ENCODE measurements around the gene ELOVL6. TPM values are rescaled to one million over a fixed set of nuclear protein-coding genes. Genes with fewer than 3 reads are reported as not detected.
"Not testable (repeated sequence)": the region's sequence is repeated elsewhere in the genome, so short reads cannot be mapped to it uniquely, and the experiment has no call there.

ELOVL6 gene
- total and polyA plus RNA-seq, 12 donors: 0.84 to 7.7 (median 2.8) TPM

DNA sequence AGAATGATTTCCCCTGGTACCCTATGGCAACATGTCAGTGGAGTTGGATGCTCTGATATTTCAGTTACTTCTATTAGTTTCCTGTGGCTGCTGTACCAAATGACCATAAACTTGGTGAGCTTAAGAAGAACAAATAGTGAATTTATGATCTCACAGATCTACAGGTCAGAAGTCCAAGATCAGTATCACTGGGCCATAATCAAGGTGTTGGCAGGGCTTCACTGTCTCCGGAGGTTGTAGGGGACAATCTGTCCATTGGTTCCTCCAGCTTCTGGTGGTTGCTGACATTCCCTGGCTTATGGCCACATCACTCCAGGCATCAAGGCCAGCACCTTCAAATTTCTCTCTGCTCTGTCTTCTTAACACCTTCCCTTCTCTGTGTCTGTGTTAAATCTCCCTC, 37.9 kb upstream of the ELOVL6 start:
- H3K4me1 ChIP-seq: peaks cover 0 to 6% (median 0%) of the 10 kb centered on the region in 9 donors
- ATAC-seq (no peak), DNase-seq (no peak)
- intact Hi-C loops (cut with DNase I): no loop called here
- H3K36me3 ChIP-seq: no peaks in the 10 kb centered on the region
- no peak overlapping the region for H3K27ac ChIP-seq
- H3K4me3 ChIP-seq: no peak overlapping the region
- peaks cover 0 to 6% (median 0%) of the 10 kb centered on the region in 7 donors for H3K27me3 ChIP-seq
- H3K9me3 ChIP-seq: peaks cover 0 to 4% (median 0%) of the 10 kb centered on the region in 11 donors
- TF ChIP-seq, protein P1, sequence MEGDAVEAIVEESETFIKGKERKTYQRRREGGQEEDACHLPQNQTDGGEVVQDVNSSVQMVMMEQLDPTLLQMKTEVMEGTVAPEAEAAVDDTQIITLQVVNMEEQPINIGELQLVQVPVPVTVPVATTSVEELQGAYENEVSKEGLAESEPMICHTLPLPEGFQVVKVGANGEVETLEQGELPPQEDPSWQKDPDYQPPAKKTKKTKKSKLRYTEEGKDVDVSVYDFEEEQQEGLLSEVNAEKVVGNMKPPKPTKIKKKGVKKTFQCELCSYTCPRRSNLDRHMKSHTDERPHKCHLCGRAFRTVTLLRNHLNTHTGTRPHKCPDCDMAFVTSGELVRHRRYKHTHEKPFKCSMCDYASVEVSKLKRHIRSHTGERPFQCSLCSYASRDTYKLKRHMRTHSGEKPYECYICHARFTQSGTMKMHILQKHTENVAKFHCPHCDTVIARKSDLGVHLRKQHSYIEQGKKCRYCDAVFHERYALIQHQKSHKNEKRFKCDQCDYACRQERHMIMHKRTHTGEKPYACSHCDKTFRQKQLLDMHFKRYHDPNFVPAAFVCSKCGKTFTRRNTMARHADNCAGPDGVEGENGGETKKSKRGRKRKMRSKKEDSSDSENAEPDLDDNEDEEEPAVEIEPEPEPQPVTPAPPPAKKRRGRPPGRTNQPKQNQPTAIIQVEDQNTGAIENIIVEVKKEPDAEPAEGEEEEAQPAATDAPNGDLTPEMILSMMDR (IDR thresholded peaks at IDR 0.05): no peak
- 76% methylated on average over 1 of the region's 1 CpG for WGBS, 2 donors

DNA sequence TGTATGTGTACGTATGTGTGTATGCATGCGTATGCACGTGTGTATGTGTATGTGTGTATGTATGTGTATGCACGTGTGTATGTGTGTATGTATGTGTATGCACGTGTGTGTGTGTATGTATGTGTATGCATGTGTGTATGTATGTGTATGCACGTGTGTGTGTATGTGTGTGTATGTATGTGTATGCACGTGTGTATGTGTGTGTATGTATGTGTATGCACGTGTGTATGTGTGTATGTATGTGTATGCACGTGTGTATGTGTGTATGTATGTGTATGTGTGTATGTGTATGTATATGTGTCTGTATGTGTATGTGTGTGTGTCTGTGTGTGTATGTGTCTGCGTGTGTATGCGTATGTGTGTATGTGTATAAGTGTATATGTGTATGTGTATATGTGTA, 35.2 kb upstream of the ELOVL6 start:
- DNase-seq; H3K27ac ChIP-seq; H3K9me3 ChIP-seq; H3K4me3 ChIP-seq; H3K27me3 ChIP-seq; H3K36me3 ChIP-seq; H3K4me1 ChIP-seq; intact Hi-C loops (cut with DNase I); ATAC-seq: not testable (repeated sequence)
- WGBS, 2 donors: 69% methylated on average over 11 of the region's 11 CpGs

DNA sequence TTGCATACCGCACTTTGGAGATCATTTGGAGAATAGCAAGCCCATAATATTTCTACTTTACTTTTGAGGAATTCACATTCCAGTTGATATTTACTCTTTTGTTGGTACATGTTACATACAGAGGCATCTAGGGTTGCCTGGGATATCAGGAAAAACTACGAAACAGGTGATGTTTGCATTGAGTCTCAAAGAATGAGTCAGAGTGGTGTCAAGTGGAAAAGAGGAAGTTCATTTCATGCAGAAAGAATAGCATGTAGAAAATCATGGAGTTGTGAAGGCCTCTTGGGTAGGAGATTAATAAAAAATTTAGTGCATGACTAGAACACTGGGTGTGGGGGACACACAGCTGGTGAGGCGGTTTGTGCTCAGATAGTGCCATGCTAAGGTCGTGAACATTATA, 33.5 kb upstream of the ELOVL6 start:
- H3K4me3 ChIP-seq: no peak overlapping the region
- 91 to 95% methylated on average over 4 of the region's 4 CpGs for WGBS, 2 donors
- no peaks in the 10 kb centered on the region for H3K36me3 ChIP-seq
- DNase-seq (no peak), ATAC-seq (no peak)
- intact Hi-C loops (cut with DNase I): no loop called here
- no peaks in the 10 kb centered on the region for H3K4me1 ChIP-seq
- TF ChIP-seq, protein P1 (IDR thresholded peaks at IDR 0.05): no peak
- peaks cover 0 to 4% (median 0%) of the 10 kb centered on the region in 11 donors for H3K9me3 ChIP-seq
- no peak overlapping the region for H3K27ac ChIP-seq
- H3K27me3 ChIP-seq: no peaks in the 10 kb centered on the region

DNA sequence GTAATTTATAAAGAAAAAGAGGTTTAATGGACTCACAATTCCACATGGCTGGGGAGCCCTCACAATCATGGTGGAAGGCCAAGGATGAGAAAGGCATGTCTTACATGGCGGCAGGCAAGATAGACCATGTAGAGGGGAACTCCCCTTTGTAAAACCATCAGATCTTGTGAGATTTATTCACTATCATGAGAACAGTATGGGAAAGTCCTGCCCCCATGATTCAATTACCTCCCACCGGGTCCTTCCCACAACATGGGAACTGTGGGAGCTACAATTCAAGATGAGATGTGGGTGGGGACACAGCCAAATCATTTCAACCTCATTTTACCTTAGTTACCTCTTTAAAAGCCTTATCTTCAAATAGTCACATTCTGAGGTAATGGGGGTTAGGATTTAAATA, 30.9 kb upstream of the ELOVL6 start:
- intact Hi-C loops (cut with DNase I): no loop called here
- Histone ChIP-seq H3K4me3 (no peak overlapping the region), H3K9me3 (no peaks in the 10 kb centered on the region), H3K27ac (no peak overlapping the region), H3K27me3 (no peaks in the 10 kb centered on the region), H3K36me3 (no peaks in the 10 kb centered on the region), H3K4me1 (no peaks in the 10 kb centered on the region)
- no peak for ATAC-seq
- TF ChIP-seq, protein P1 (IDR thresholded peaks at IDR 0.05): no peak
- WGBS, 2 donors: 92 to 93% methylated on average over 2 of the region's 2 CpGs
- DNase-seq: no peak

DNA sequence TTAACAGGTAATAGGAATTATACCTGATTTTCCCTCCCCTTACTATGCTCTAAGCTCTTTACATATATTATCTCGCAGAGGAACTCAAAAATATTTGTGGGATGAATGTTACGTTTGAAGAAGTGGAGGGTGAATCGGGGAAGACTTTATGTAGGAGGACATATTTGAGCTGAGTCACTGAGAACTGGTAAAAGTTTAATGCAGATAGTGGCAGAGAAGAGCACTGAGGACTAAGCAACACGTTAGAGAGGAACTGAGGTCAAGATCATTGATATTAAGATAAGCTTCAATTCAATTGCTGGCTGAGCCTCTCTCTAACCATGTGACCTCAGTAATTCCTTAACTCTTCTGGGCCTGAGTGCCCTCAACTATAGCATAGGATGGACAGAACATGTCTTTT, 26.4 kb upstream of the ELOVL6 start:
- 21 to 22% methylated on average over 4 of the region's 4 CpGs for WGBS, 2 donors
- ATAC-seq (no peak), DNase-seq (no peak)
- no peaks in the 10 kb centered on the region for H3K36me3 ChIP-seq
- H3K27ac ChIP-seq: no peak overlapping the region
- H3K4me3 ChIP-seq: no peak overlapping the region
- intact Hi-C loops (cut with DNase I): no loop called here
- H3K4me1 ChIP-seq: no peaks in the 10 kb centered on the region
- no peaks in the 10 kb centered on the region for H3K27me3 ChIP-seq
- H3K9me3 ChIP-seq: no peaks in the 10 kb centered on the region
- TF ChIP-seq, protein P1 (IDR thresholded peaks at IDR 0.05): no peak
